ENCODE data around the gene ACTRT2. TPM values are rescaled to one million over a fixed set of nuclear protein-coding genes. Genes with fewer than 3 reads are reported as not detected.

The ACTRT2 gene
- total RNA-seq, 1 donor from 2014 or later: not detected

DNA sequence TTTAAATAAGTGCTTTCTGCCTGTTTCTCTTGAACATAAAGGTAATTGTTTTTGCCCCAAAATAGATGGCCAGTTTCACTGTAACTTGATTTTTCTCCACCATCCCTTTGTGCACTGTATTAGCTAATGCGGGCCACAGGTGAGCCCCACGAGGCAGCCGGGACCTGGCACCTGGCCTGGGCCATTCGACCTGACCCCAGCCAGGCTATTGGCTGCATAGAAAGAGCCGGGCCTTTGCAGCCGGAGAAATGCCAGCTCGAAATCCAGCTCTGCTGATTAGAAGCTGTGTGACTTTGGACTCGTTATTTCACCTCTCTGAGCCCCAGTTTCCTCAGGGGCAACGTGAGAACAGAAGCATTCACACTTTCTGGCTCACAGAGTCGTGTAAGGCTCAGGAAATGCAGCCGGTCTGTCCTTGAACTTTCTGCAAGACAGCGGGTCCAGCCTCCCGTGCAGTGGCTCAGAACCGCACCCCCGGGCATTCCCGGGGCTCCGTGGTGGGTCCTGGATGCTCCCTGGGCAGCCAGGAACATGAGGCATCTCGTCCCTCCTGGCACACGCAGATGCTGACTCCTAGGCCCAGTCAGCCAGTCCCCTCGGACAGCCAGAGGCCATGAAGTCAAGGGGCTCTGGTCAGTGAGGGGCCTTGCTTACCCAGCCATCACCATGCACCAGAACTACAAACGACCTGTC, 37.4 kb upstream of the ACTRT2 start:
- H3K9me3 Mint-ChIP-seq (ENCODE audit: unreplicated experiment): peaks cover 10% of the 10 kb centered on the region

DNA sequence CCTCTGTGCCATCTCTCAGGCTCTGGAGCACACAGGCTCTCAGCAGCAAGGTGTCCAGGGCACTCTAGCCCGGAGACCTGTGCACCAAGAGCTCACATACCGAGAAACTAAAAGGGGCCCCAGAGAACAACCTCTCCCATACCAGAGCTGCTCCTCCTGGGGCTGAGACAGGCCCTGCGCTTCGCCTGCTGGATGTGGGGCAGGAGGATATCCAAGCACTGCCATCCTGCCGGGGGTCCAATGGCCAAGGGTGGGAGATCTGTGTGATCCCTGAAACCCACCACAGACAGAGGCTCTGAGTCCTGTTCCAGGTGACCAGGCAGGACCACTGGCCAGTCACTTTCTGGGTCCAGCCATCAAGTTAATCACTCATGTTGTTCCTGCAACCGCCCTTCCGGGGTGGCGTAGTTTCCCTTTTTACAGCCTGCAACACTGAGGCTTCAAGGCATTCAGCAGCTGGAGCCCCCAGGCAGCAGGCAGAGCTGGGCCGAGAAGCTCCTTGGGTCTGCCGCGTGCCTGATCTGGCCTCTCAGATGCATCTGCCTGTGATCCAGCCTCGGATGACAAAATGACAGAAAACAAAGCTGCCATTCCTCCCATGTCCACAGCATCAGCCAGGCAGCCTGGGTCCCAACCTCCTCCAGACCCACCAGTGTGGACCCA, 36.7 kb upstream of the ACTRT2 start:
- H3K9me3 Mint-ChIP-seq (ENCODE audit: unreplicated experiment): peaks cover 10% of the 10 kb centered on the region
- no peak for DNase-seq (ENCODE audit: extremely low spot score, unreplicated experiment)
- TF ChIP-seq, protein P1, sequence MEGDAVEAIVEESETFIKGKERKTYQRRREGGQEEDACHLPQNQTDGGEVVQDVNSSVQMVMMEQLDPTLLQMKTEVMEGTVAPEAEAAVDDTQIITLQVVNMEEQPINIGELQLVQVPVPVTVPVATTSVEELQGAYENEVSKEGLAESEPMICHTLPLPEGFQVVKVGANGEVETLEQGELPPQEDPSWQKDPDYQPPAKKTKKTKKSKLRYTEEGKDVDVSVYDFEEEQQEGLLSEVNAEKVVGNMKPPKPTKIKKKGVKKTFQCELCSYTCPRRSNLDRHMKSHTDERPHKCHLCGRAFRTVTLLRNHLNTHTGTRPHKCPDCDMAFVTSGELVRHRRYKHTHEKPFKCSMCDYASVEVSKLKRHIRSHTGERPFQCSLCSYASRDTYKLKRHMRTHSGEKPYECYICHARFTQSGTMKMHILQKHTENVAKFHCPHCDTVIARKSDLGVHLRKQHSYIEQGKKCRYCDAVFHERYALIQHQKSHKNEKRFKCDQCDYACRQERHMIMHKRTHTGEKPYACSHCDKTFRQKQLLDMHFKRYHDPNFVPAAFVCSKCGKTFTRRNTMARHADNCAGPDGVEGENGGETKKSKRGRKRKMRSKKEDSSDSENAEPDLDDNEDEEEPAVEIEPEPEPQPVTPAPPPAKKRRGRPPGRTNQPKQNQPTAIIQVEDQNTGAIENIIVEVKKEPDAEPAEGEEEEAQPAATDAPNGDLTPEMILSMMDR (IDR thresholded peaks at IDR 0.05): no peak

More for the DNA sequence above, 37.4 kb upstream of the ACTRT2 start:
- DNase-seq (ENCODE audit: extremely low spot score, unreplicated experiment): no peak
- no peak overlapping the region for H3K4me3 Mint-ChIP-seq (ENCODE audit: unreplicated experiment)
- H3K27ac Mint-ChIP-seq (ENCODE audit: unreplicated experiment): no peak overlapping the region
- no peaks in the 10 kb centered on the region for H3K4me1 Mint-ChIP-seq (ENCODE audit: unreplicated experiment)
- TF ChIP-seq, protein P1 (IDR thresholded peaks at IDR 0.05): no peak
- no peaks in the 10 kb centered on the region for H3K27me3 Mint-ChIP-seq (ENCODE audit: unreplicated experiment)
- no peaks in the 10 kb centered on the region for H3K36me3 Mint-ChIP-seq (ENCODE audit: unreplicated experiment)

DNA sequence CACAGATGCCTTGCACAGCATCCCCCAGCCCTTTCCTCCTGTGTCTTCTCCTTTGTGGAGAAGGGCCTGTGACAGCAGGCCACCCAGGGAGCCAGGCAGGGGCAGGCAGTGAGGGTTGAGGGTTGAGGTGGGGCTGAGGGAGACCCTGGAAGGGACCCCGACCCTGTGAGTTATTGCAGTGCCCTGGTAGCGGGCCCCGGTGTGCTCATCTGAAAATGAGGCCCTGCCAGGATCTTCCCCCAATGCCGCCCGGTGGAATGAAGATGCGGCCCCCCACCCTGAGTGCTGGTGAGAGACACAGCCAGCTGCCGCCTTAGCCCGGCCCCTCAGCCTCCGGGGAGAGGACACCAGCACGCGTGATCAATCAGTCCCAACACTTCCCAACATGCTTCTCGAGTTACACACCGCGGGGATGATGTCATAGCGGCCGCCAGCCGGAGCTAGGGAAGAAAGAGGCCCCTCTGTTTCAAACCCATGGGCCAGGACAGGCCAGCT, 36.2 kb upstream of the ACTRT2 start:
- Mint-ChIP-seq H3K27me3 (ENCODE audit: unreplicated experiment) (no peaks in the 10 kb centered on the region), H3K4me1 (ENCODE audit: unreplicated experiment) (no peaks in the 10 kb centered on the region), H3K4me3 (ENCODE audit: unreplicated experiment) (no peak overlapping the region), H3K9me3 (ENCODE audit: unreplicated experiment) (peaks cover 10% of the 10 kb centered on the region), H3K27ac (ENCODE audit: unreplicated experiment) (no peak overlapping the region), H3K36me3 (ENCODE audit: unreplicated experiment) (no peaks in the 10 kb centered on the region)
- no peak for DNase-seq (ENCODE audit: extremely low spot score, unreplicated experiment)
- TF ChIP-seq, protein P1 (IDR thresholded peaks at IDR 0.05): no peak

More for the DNA sequence above, 36.7 kb upstream of the ACTRT2 start:
- Mint-ChIP-seq H3K36me3 (ENCODE audit: unreplicated experiment) (no peaks in the 10 kb centered on the region), H3K27me3 (ENCODE audit: unreplicated experiment) (no peaks in the 10 kb centered on the region), H3K4me1 (ENCODE audit: unreplicated experiment) (no peaks in the 10 kb centered on the region), H3K4me3 (ENCODE audit: unreplicated experiment) (no peak overlapping the region), H3K27ac (ENCODE audit: unreplicated experiment) (no peak overlapping the region)

DNA sequence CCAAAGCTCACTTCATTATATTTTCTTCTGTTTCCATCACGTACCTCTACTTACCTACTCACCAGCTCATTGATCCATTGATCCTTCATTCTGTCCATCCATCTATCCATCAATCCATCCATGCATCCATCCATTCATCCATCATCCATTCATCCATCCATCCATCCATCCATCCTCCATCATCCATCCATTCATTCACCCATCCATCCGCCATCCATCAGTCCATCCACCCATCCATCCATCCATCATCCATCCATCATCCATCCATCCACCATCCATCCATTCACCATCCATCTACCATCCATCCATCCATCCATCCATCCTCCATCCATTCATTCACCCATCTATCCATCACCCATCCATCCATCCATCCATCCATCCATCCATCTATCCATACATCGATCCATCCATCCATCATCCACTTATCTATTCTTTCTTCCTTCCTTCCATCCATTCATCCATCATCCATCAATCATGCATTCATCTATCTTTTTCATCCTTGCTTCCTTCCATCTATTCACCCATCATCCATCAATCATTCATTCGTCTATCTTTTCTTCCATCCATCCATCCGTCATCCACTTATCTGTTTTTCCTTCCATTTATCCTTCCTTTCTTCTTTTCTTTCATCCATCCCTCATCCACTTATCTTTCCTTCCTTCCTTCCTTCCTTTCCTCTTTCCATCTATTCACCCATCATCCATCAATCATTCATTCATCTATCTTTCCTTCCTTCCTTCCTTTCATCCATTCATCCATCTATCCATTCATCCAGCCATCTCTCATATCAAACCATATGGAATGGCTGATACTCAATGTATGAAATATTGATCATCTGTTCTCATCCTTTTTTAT, 35.3 kb upstream of the ACTRT2 start:
- Mint-ChIP-seq H3K9me3 (ENCODE audit: unreplicated experiment) (peaks cover 10% of the 10 kb centered on the region), H3K4me3 (ENCODE audit: unreplicated experiment) (no peak overlapping the region), H3K27me3 (ENCODE audit: unreplicated experiment) (no peaks in the 10 kb centered on the region), H3K4me1 (ENCODE audit: unreplicated experiment) (no peaks in the 10 kb centered on the region), H3K27ac (ENCODE audit: unreplicated experiment) (no peak overlapping the region), H3K36me3 (ENCODE audit: unreplicated experiment) (no peaks in the 10 kb centered on the region)
- no peak for DNase-seq (ENCODE audit: extremely low spot score, unreplicated experiment)
- TF ChIP-seq, protein P1 (IDR thresholded peaks at IDR 0.05): no peak
